HCT116 (cell line): Measurements from ENCODE around the gene SORCS2. TPM values are rescaled to one million over a fixed set of nuclear protein-coding genes. Genes with fewer than 3 reads are reported as not detected.

ENCODE experiments used
- ATAC-seq: fragments of 200-7000 bp; cut with Tn5 transposase; 2 replicates; pipeline ENCODE4 v1.9.1; 2020; ENCODE audit warnings: mild to moderate bottlenecking, moderate library complexity
- BruUV-seq: library from RNA; stranded (reverse); fragments of 400-500 nt; replicated peaks from 2 replicates; lab custom pipeline; 2021; lab: Mats Ljungman, UMichigan
- CTCF ChIA-PET: fragments of 300-600 bp; sonication (Branson Sonifier 250); formaldehyde crosslinking; loops from one replicate; lab custom pipeline; 2021; ENCODE audit warnings: antibody characterized with exemption; lab: Charles Lee
- POLR2A ChIA-PET: fragments of 300-600, 350-600 bp; sonication (Branson Sonifier 250); formaldehyde crosslinking; loops from one replicate; lab custom pipeline; 2021; ENCODE audit warnings: antibody characterized with exemption; lab: Charles Lee
- RAD21 ChIA-PET, 2 experiments: fragments of 300-600 bp; sonication (Branson Sonifier 250); formaldehyde crosslinking; loops; one replicate each; lab custom pipeline; 2023; ENCODE audit warnings: low total read pairs in 2 of 2; ENCODE audit not compliant: uncharacterized antibody in 2 of 2, unreplicated experiment in 2 of 2, low non-redundant PET in 1 of 2; lab: Charles Lee
- DNase-seq: peaks from one replicate; pipeline ENCODE4 v3.0.0-alpha.2; 2010; ENCODE audit warnings: low read depth, low spot score
- H2AFZ ChIP-seq: fragments of 200-600 bp; shearing (Covaris generic), sonication (generic); 2 replicates; pipeline ENCODE4 v1.6.1; 2017; ENCODE audit warnings: low read depth, mixed run types, mixed read lengths, antibody characterized with exemption, low read length; ENCODE audit not compliant: poor library complexity, severe bottlenecking
- H3K27ac ChIP-seq: 2 replicates; pipeline ENCODE4 v1.5.1; 2012; ENCODE audit warnings: low read depth, low read length
- H3K27me3 ChIP-seq: fragments of 200-600 bp; sonication (generic); 2 replicates; pipeline ENCODE4 v1.6.1; 2016; ENCODE audit warnings: mixed run types, low read length, mixed read lengths; ENCODE audit not compliant: insufficient read depth
- H3K36me3 ChIP-seq, 2 experiments: fragments of 200-500 bp in 1 of 2; fragments of 200-600 bp in 1 of 2; sonication (Bioruptor generic) in 1 of 2; sonication (generic) in 1 of 2; 2 replicates each; pipeline versions ENCODE4 v1.5.1 to v1.6.1; 2014 to 2016; ENCODE audit warnings: low read length in 2 of 2, inconsistent platforms in 1 of 2, mixed read lengths in 1 of 2, mixed run types in 1 of 2; ENCODE audit not compliant: insufficient read depth in 2 of 2, control insufficient read depth in 1 of 2
- H3K4me1 ChIP-seq, 2 experiments: fragments of 200-600 bp in 1 of 2; sonication (generic) in 1 of 2; 2 replicates each; pipeline versions ENCODE4 v1.5.1 to v1.6.1; 2012 to 2017; ENCODE audit warnings: low read length in 2 of 2, inconsistent platforms in 1 of 2, mild to moderate bottlenecking in 1 of 2, mixed read lengths in 1 of 2, mixed run types in 1 of 2, moderate library complexity in 1 of 2; ENCODE audit not compliant: insufficient read depth in 2 of 2, control insufficient read depth in 1 of 2
- H3K4me2 ChIP-seq: fragments of 200-600 bp; sonication (generic); 2 replicates; pipeline ENCODE4 v1.6.1; 2017; ENCODE audit warnings: mixed run types, low read length, mixed read lengths
- H3K4me3 ChIP-seq, 2 experiments: fragments of 200-600 bp in 1 of 2; sonication (generic) in 1 of 2; replicated peaks in 1 of 2; 2 replicates each; pipeline ENCODE4 v1.5.1; 2011 to 2016; ENCODE audit warnings: low read length in 2 of 2, control low read depth in 1 of 2, low read depth in 1 of 2, mild to moderate bottlenecking in 1 of 2, mixed read lengths in 1 of 2, mixed run types in 1 of 2
- H3K79me2 ChIP-seq: fragments of 200-600 bp; sonication (generic); 2 replicates; pipeline ENCODE4 v1.6.1; 2017; ENCODE audit warnings: mild to moderate bottlenecking, mixed run types, low read length, moderate library complexity, mixed read lengths; ENCODE audit not compliant: insufficient read depth
- H3K9ac ChIP-seq: fragments of 200-600 bp; sonication (generic); 2 replicates; pipeline ENCODE4 v1.6.1; 2016; ENCODE audit warnings: low read length, mixed read lengths
- H3K9me2 ChIP-seq: fragments of 200-600 bp; sonication (generic), shearing (Covaris generic); 2 replicates; pipeline ENCODE4 v1.6.1; 2017; ENCODE audit warnings: mixed run types, mild to moderate bottlenecking, moderate library complexity; ENCODE audit not compliant: insufficient read depth
- H3K9me3 ChIP-seq, 2 experiments: fragments of 200-500 bp in 1 of 2; fragments of 200-600 bp in 1 of 2; sonication (Bioruptor generic) in 1 of 2; sonication (generic) in 1 of 2; 2 replicates each; pipeline ENCODE4 v1.6.1; 2014 to 2017; ENCODE audit warnings: low read length in 2 of 2, mixed read lengths in 2 of 2, inconsistent platforms in 1 of 2, low read depth in 1 of 2, mild to moderate bottlenecking in 1 of 2, mixed run types in 1 of 2, moderate library complexity in 1 of 2; ENCODE audit not compliant: control insufficient read depth in 1 of 2, insufficient read depth in 1 of 2
- H4K20me1 ChIP-seq: fragments of 200-600 bp; sonication (generic), shearing (Covaris generic); 2 replicates; pipeline ENCODE4 v1.6.1; 2017; ENCODE audit warnings: mixed run types, mild to moderate bottlenecking, moderate library complexity; ENCODE audit not compliant: insufficient read depth
- CBX3 ChIP-seq: IDR thresholded peaks from 2 replicates; pipeline ENCODE4 v1.6.1; 2012; ENCODE audit warnings: low read depth
- CEBPB ChIP-seq: IDR thresholded peaks from 2 replicates; pipeline ENCODE4 v1.6.1; 2012; ENCODE audit warnings: low read depth
- CTCF ChIP-seq, 3 experiments: fragments of 200-600 bp in 1 of 3; sonication (generic) in 1 of 3; IDR thresholded peaks in 2 of 3; conservative IDR thresholded peaks in 1 of 3; 2 replicates each; pipeline ENCODE4 v1.5.1; 2012 to 2017; ENCODE audit warnings: low read depth in 2 of 3, low read length in 2 of 3, antibody characterized with exemption in 1 of 3, borderline replicate concordance in 1 of 3, control low read depth in 1 of 3, mild to moderate bottlenecking in 1 of 3, mixed read lengths in 1 of 3, mixed run types in 1 of 3, moderate library complexity in 1 of 3; ENCODE audit not compliant: insufficient read depth in 1 of 3
- ELF1 ChIP-seq: IDR thresholded peaks from 2 replicates; pipeline ENCODE4 v1.6.1; 2012; ENCODE audit warnings: low read depth, borderline replicate concordance
- EZH2 ChIP-seq: fragments of 200-600 bp; sonication (generic); IDR thresholded peaks from 2 replicates; pipeline ENCODE4 v1.6.1; 2017; ENCODE audit warnings: antibody characterized with exemption, mixed run types
- EZH2phosphoT487 ChIP-seq: fragments of 200-600 bp; IDR thresholded peaks from 2 replicates; pipeline ENCODE4 v1.6.1; 2018; ENCODE audit warnings: antibody characterized with exemption, borderline replicate concordance
- JUND ChIP-seq: IDR thresholded peaks from 2 replicates; pipeline ENCODE4 v1.6.1; 2012
- POLR2A ChIP-seq: IDR thresholded peaks from 2 replicates; pipeline ENCODE4 v1.7.0; 2011; ENCODE audit warnings: borderline replicate concordance; ENCODE audit not compliant: insufficient read depth, insufficient read length; ENCODE audit errors: extremely low read depth
- POLR2AphosphoS5 ChIP-seq: IDR thresholded peaks from 2 replicates; pipeline ENCODE4 v1.6.1; 2011; ENCODE audit warnings: mild to moderate bottlenecking, low read depth, low read length, moderate library complexity
- RAD21 ChIP-seq: IDR thresholded peaks from 2 replicates; pipeline ENCODE4 v1.6.1; 2012; ENCODE audit warnings: low read depth, mild to moderate bottlenecking
- SIN3A ChIP-seq: IDR thresholded peaks from 2 replicates; pipeline ENCODE4 v1.6.1; 2012; ENCODE audit warnings: low read depth
- SP1 ChIP-seq: IDR thresholded peaks from 2 replicates; pipeline ENCODE4 v1.6.1; 2012; ENCODE audit warnings: low read depth
- TCF7L2 ChIP-seq: IDR thresholded peaks from 2 replicates; pipeline ENCODE4 v1.7.0; 2011; ENCODE audit warnings: borderline replicate concordance, inconsistent platforms; ENCODE audit not compliant: insufficient read depth, insufficient read length; ENCODE audit errors: extremely low read depth
- YY1 ChIP-seq: IDR thresholded peaks from 2 replicates; pipeline ENCODE4 v1.6.1; 2011; ENCODE audit warnings: low read length, low read depth, moderate library complexity, mild to moderate bottlenecking; ENCODE audit not compliant: insufficient replicate concordance; ENCODE audit errors: extremely low read depth
- ZNF274 ChIP-seq: fragments of 200-500 bp; sonication (Bioruptor generic); IDR thresholded peaks from 2 replicates; pipeline ENCODE4 v1.6.1; 2014; ENCODE audit warnings: mild to moderate bottlenecking, low read depth, low read length, inconsistent platforms
- intact Hi-C: fragments of 100-400 bp; cut with micrococcal nuclease; formaldehyde crosslinking; loops from 2 replicates; pipeline ENCODE4 v1.10.0; 2022
- total RNA-seq: library from RNA; stranded (reverse); gene quantifications from one replicate; pipeline ENCODE4 v1.2.1, GENCODE V29; 2021; ENCODE audit not compliant: unreplicated experiment
- TF ChIP-seq, protein P1 (sequence below): IDR thresholded peaks from 2 replicates; pipeline ENCODE4 v1.6.1; 2012
- TF ChIP-seq, protein P2 (sequence below): IDR thresholded peaks from 2 replicates; pipeline ENCODE4 v1.6.1; 2011; ENCODE audit warnings: mild to moderate bottlenecking, low read length, moderate library complexity; ENCODE audit not compliant: insufficient replicate concordance; ENCODE audit errors: extremely low read depth

Gene SORCS2
- total RNA-seq, 1 experiment from 2014 or later, result 0.37 TPM

DNA sequence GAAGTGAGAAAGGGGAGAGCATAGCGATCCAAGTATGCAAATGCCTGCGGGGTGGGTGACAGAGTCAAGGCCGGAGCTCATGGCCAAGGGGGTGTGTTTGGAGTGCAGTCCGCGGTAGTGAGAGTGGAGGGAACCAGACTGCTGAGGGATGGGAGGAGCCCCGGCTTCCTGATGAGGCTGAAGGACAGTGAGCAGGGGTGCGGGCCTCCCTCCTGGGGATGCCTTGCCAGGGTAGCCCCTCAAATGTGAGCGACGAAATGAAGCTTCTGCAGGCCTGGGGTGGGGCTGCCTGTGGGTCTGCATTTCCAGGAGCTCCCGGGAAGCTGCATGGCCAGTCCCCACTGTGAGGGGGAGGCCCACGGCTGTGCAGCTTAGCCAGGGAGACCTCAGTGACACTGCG, 197.4 kb downstream of the SORCS2 start:
- Histone ChIP-seq H3K4me1 (no peaks in the 10 kb centered on the region), H2AFZ (no peak overlapping the region), H3K9me2 (no peaks in the 10 kb centered on the region), H3K36me3 (no peaks in the 10 kb centered on the region), H4K20me1 (no peaks in the 10 kb centered on the region), H3K27ac (no peak overlapping the region), H3K9me3 (no peaks in the 10 kb centered on the region), H3K4me2 (no peak overlapping the region), H3K4me3 (no peak overlapping the region), H3K27me3 (peaks cover 10% of the 10 kb centered on the region; the same call in 1 of the 2 replicates), H3K79me2 (no peaks in the 10 kb centered on the region), H3K9ac (no peak overlapping the region)
- BruUV-seq, result no TSS peak
- intact Hi-C loops, result no loop called here
- ATAC-seq (no peak), DNase-seq (no peak)
- ChIA-PET RAD21 (no interaction called here), POLR2A (no interaction called here)
- no peak for TF ChIP-seq ZNF274
- TF ChIP-seq, protein P1, sequence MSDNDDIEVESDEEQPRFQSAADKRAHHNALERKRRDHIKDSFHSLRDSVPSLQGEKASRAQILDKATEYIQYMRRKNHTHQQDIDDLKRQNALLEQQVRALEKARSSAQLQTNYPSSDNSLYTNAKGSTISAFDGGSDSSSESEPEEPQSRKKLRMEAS, result no peak
- TF ChIP-seq EZH2phosphoT487, result no peak
- TF ChIP-seq YY1, result no peak
- no peak for TF ChIP-seq POLR2A
- no peak for TF ChIP-seq SP1
- no peak for TF ChIP-seq CEBPB
- TF ChIP-seq RAD21, result no peak
- TF ChIP-seq CTCF (IDR thresholded peaks at IDR 0.05 in 2 of 3, conservative IDR thresholded peaks at IDR 0.05 in 1 of 3; ENCODE audit: borderline replicate concordance in 1 of 3, insufficient read depth in 1 of 3, low read depth in 2 of 3, low read length in 2 of 3), result no peak
- TF ChIP-seq, protein P2, sequence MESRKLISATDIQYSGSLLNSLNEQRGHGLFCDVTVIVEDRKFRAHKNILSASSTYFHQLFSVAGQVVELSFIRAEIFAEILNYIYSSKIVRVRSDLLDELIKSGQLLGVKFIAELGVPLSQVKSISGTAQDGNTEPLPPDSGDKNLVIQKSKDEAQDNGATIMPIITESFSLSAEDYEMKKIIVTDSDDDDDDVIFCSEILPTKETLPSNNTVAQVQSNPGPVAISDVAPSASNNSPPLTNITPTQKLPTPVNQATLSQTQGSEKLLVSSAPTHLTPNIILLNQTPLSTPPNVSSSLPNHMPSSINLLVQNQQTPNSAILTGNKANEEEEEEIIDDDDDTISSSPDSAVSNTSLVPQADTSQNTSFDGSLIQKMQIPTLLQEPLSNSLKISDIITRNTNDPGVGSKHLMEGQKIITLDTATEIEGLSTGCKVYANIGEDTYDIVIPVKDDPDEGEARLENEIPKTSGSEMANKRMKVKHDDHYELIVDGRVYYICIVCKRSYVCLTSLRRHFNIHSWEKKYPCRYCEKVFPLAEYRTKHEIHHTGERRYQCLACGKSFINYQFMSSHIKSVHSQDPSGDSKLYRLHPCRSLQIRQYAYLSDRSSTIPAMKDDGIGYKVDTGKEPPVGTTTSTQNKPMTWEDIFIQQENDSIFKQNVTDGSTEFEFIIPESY, result no peak
- TF ChIP-seq ELF1, result no peak
- no peak for TF ChIP-seq EZH2
- TF ChIP-seq POLR2AphosphoS5, result no peak
- TF ChIP-seq JUND, result no peak
- TF ChIP-seq SIN3A, result no peak
- no peak for TF ChIP-seq TCF7L2
- TF ChIP-seq CBX3, result no peak
- TF ChIP-seq, all 23 proteins: peak for 0
- CTCF ChIA-PET, result no interaction called here
